ENCODE data around the gene RNF166.

DNA sequence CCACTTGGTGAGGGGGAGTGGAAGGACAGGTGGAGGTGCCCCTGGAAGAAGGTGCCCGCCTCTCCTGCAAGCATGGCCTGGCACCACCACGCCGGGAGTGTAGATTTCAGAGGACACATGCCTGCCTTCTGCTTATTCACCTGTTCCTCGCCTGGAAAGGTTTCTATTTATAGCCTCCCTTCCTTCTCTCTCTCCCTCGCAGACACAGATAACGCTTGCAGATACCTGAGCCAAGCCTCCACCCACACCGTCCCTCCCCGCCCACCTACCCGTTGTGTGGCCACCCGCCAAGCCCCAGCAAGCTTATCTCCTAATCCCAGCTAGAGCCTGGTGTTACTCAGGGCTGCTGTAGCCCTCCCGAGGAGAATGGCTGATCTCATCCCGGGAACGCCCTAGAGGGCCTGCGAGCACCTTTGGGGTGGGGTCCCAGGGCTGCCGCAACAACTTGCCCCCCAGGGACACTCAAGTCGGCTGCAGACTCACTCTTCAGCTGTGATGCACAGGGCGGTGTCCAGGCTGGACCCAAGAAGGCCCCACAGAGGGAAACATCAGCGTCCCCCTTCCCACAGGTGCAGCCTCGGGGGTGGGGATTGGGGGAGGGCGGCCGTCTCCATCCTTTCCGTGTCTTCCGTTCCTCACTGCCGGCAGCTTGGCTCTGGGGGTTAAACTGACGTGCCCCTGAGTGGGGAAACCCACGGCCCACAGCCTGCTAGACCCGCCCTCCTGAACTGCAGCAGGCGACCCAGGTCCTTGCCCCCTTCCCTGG lies 18.0 kb downstream of the RNF166 start:
- no peak for TF ChIP-seq EP300 (IDR thresholded peaks at IDR 0.05)
- no peak for TF ChIP-seq POLR2A (IDR thresholded peaks at IDR 0.05)
